ENCODE measurements around the gene HDAC4. TPM values are rescaled to one million over a fixed set of nuclear protein-coding genes. Genes with fewer than 3 reads are reported as not detected.

Gene HDAC4
- total RNA-seq, 4 donors from 2014 or later = 21.6 to 72.7 (median 35.2) TPM

- Histone ChIP-seq H3K27me3 (no peaks in the 10 kb centered on the region), H3K4me1 (no peaks in the 10 kb centered on the region), H3K27ac (no peak overlapping the region), H3K9me3 (no peaks in the 10 kb centered on the region), H3K4me3 (no peak overlapping the region), H3K36me3 (peaks cover 0 to under 1% (median 0%) of the 10 kb centered on the region in 3 donors)
- DNase-seq = no peak
- no peak for TF ChIP-seq CTCF (IDR thresholded peaks at IDR 0.05)
- TF ChIP-seq POLR2A (IDR thresholded peaks at IDR 0.05) = no peak
- intact Hi-C loops (cut with DNase I) = no loop called here
- 86 to 92% methylated on average over 6 to 9 of the region's 9 CpGs for whole genome bisulfite sequencing, 2 donors
Measured at GRCh38 chr2:239044336-239044735, 356.5 kb downstream of the HDAC4 start.

- no peaks in the 10 kb centered on the region for H3K9me3 ChIP-seq
- H3K4me1 ChIP-seq = no peaks in the 10 kb centered on the region
- TF ChIP-seq CTCF (IDR thresholded peaks at IDR 0.05) (no peak), POLR2A (IDR thresholded peaks at IDR 0.05) (no peak)
- no peak for DNase-seq
- H3K4me3 ChIP-seq = no peak overlapping the region
- no peaks in the 10 kb centered on the region for H3K36me3 ChIP-seq
- intact Hi-C loops (cut with DNase I) = no loop called here
- no peak overlapping the region for H3K27ac ChIP-seq
- no peaks in the 10 kb centered on the region for H3K27me3 ChIP-seq
- 87 to 89% methylated on average over 12 of the region's 12 CpGs for WGBS, 2 donors
Measured at GRCh38 chr2:239043326-239043725, 357.5 kb downstream of the HDAC4 start.

- H3K27me3 ChIP-seq = no peaks in the 10 kb centered on the region
- no peaks in the 10 kb centered on the region for H3K4me1 ChIP-seq
- no peaks in the 10 kb centered on the region for H3K36me3 ChIP-seq
- DNase-seq = no peak
- no peak for TF ChIP-seq CTCF (IDR thresholded peaks at IDR 0.05)
- no peak for TF ChIP-seq POLR2A (IDR thresholded peaks at IDR 0.05)
- 69 to 70% methylated on average over 18 of the region's 18 CpGs for WGBS, 2 donors
- H3K9me3 ChIP-seq = no peaks in the 10 kb centered on the region
- no peak overlapping the region for H3K27ac ChIP-seq
- intact Hi-C loops (cut with DNase I) = no loop called here
- H3K4me3 ChIP-seq = no peak overlapping the region
Measured at GRCh38 chr2:239042551-239043320, 358.1 kb downstream of the HDAC4 start.

- Histone ChIP-seq H3K27ac (no peak overlapping the region), H3K4me1 (no peaks in the 10 kb centered on the region), H3K4me3 (no peak overlapping the region), H3K36me3 (no peaks in the 10 kb centered on the region), H3K9me3 (no peaks in the 10 kb centered on the region), H3K27me3 (no peaks in the 10 kb centered on the region)
- WGBS, 2 donors = 45 to 52% methylated on average over 10 of the region's 10 CpGs
- no peak for TF ChIP-seq POLR2A (IDR thresholded peaks at IDR 0.05)
- TF ChIP-seq CTCF (IDR thresholded peaks at IDR 0.05) = no peak
- DNase-seq = no peak
- intact Hi-C loops (cut with DNase I) = no loop called here
Measured at GRCh38 chr2:239042046-239042445, 358.8 kb downstream of the HDAC4 start.

- Histone ChIP-seq H3K4me1 (no peaks in the 10 kb centered on the region), H3K36me3 (no peaks in the 10 kb centered on the region), H3K27me3 (no peaks in the 10 kb centered on the region), H3K27ac (no peak overlapping the region), H3K9me3 (no peaks in the 10 kb centered on the region), H3K4me3 (no peak overlapping the region)
- 83 to 88% methylated on average over 11 to 14 of the region's 14 CpGs for WGBS, 2 donors
- DNase-seq = no peak
- intact Hi-C loops (cut with DNase I) = no loop called here
- TF ChIP-seq CTCF (IDR thresholded peaks at IDR 0.05) (no peak), POLR2A (IDR thresholded peaks at IDR 0.05) (no peak)
Measured at GRCh38 chr2:239041062-239041461, 359.8 kb downstream of the HDAC4 start.
